Stimulated activated CD4-positive, alpha-beta T cell treated with anti-CD3 and anti-CD28 coated beads, Interleukin-12 subunit alpha, Interleukin-12 subunit beta, amount 100 ng/mL, for 4 hours (primary cell): Measurements from ENCODE around the gene TRIM21.
"Not testable (repeated sequence)": the region's sequence is repeated elsewhere in the genome, so short reads cannot be mapped to it uniquely, and the experiment has no call there.

Source experiments
- DNase-seq: peaks from one replicate; pipeline ENCODE4 v3.0.0-alpha.2; 2020

Gene TRIM21

GRCh38 chr11:4393209-4393857, at the start of gene TRIM21:
TSS of gene TRIM21 (minus strand) at chr11:4393702. CDS start at chr11:4390409, 3,293 bp downstream.
- DNase-seq, result peak; percentile 81

- no peak for DNase-seq
Measured at GRCh38 chr11:4441515-4441914, 48.0 kb upstream of the TRIM21 start.

GRCh38 chr11:4436411-4436810, 42.9 kb upstream of the TRIM21 start:
- no peak for DNase-seq

GRCh38 chr11:4433856-4434255, 40.4 kb upstream of the TRIM21 start:
- no peak for DNase-seq

GRCh38 chr11:4430051-4430450, 36.5 kb upstream of the TRIM21 start:
- DNase-seq, result no peak

GRCh38 chr11:4418403-4418802, 24.9 kb upstream of the TRIM21 start:
- DNase-seq, result no peak

- no peak for DNase-seq
Measured at GRCh38 chr11:4416816-4417215, 23.3 kb upstream of the TRIM21 start.

GRCh38 chr11:4416306-4416705, 22.8 kb upstream of the TRIM21 start:
- no peak for DNase-seq

- not testable (repeated sequence) for DNase-seq
Measured at GRCh38 chr11:4406206-4406605, 12.7 kb upstream of the TRIM21 start.

GRCh38 chr11:4393858-4394223, 339 bp upstream of the TRIM21 start:
- DNase-seq, result no peak

- no peak for DNase-seq
Measured at GRCh38 chr11:4388221-4388620, 5.3 kb downstream of the TRIM21 start.

- DNase-seq, result no peak
Measured at GRCh38 chr11:4385978-4386740, 7.3 kb downstream of the TRIM21 start.

GRCh38 chr11:4381901-4382300, 11.6 kb downstream of the TRIM21 start:
- DNase-seq, result no peak

- DNase-seq, result no peak
Measured at GRCh38 chr11:4375431-4376140, 17.9 kb downstream of the TRIM21 start.

- DNase-seq, result no peak
Measured at GRCh38 chr11:4370166-4370565, 23.3 kb downstream of the TRIM21 start.

- no peak for DNase-seq
Measured at GRCh38 chr11:4368286-4368685, 25.2 kb downstream of the TRIM21 start, which contains the start of gene OR52B4. TSS of gene OR52B4 (minus strand) at chr11:4368386. CDS start at chr11:4368295, 91 bp downstream.

- DNase-seq, result not testable (repeated sequence)
Measured at GRCh38 chr11:4348142-4348541, 45.4 kb downstream of the TRIM21 start.

- DNase-seq, result not testable (repeated sequence)
Measured at GRCh38 chr11:4345366-4345765, 48.1 kb downstream of the TRIM21 start.
